ENCODE data around the gene USP14.

The USP14 gene

GRCh38 chr18:213505-213904 lies 55.1 kb downstream of the USP14 start:
- peaks cover 92% of the 10 kb centered on the region for H3K36me3 ChIP-seq (ENCODE audit: control insufficient read depth, low read length)

GRCh38 chr18:213966-214365 lies 55.6 kb downstream of the USP14 start:
- no peaks in the 10 kb centered on the region for H3K9me3 ChIP-seq (ENCODE audit: control insufficient read depth, insufficient read depth, low read length)
- no peak overlapping the region for H3K27ac ChIP-seq (ENCODE audit: low read depth, low read length)
- H3K36me3 ChIP-seq (ENCODE audit: control insufficient read depth, low read length), result peaks cover 97% of the 10 kb centered on the region
- no peaks in the 10 kb centered on the region for H3K79me2 ChIP-seq (ENCODE audit: control insufficient read depth, low read length)
- H3K4me2 ChIP-seq (ENCODE audit: low read length), result no peak overlapping the region
- H3K4me3 ChIP-seq (ENCODE audit: low read length), result no peak overlapping the region
- no peaks in the 10 kb centered on the region for H3K27me3 ChIP-seq (ENCODE audit: control insufficient read depth, low read length)
- H3F3A ChIP-seq (ENCODE audit: control insufficient read depth, insufficient read depth), result peaks cover 5% of the 10 kb centered on the region; the same call in 1 of the 2 replicates
- no peaks in the 10 kb centered on the region for H3K9me2 ChIP-seq (replicated peaks; ENCODE audit: control insufficient read depth, low read length)
- H3K4me1 ChIP-seq (ENCODE audit: control insufficient read depth, low read length), result peaks cover 4% of the 10 kb centered on the region
- TF ChIP-seq EZH2phosphoT487 (IDR thresholded peaks at IDR 0.05; ENCODE audit: borderline replicate concordance, low read length), result no peak
- TF ChIP-seq, protein P1, sequence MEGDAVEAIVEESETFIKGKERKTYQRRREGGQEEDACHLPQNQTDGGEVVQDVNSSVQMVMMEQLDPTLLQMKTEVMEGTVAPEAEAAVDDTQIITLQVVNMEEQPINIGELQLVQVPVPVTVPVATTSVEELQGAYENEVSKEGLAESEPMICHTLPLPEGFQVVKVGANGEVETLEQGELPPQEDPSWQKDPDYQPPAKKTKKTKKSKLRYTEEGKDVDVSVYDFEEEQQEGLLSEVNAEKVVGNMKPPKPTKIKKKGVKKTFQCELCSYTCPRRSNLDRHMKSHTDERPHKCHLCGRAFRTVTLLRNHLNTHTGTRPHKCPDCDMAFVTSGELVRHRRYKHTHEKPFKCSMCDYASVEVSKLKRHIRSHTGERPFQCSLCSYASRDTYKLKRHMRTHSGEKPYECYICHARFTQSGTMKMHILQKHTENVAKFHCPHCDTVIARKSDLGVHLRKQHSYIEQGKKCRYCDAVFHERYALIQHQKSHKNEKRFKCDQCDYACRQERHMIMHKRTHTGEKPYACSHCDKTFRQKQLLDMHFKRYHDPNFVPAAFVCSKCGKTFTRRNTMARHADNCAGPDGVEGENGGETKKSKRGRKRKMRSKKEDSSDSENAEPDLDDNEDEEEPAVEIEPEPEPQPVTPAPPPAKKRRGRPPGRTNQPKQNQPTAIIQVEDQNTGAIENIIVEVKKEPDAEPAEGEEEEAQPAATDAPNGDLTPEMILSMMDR (IDR thresholded peaks at IDR 0.05; ENCODE audit: low read depth, low read length, poor library complexity, severe bottlenecking), result no peak
- H4K20me1 ChIP-seq (ENCODE audit: control insufficient read depth, insufficient read depth, low read depth, low read length), result no peaks in the 10 kb centered on the region

More at GRCh38 chr18:213505-213904, 55.1 kb downstream of the USP14 start:
- Histone ChIP-seq H3K79me2 (ENCODE audit: control insufficient read depth, low read length) (no peaks in the 10 kb centered on the region), H4K20me1 (ENCODE audit: control insufficient read depth, insufficient read depth, low read depth, low read length) (no peaks in the 10 kb centered on the region), H3K9me3 (ENCODE audit: control insufficient read depth, insufficient read depth, low read length) (no peaks in the 10 kb centered on the region), H3K4me1 (ENCODE audit: control insufficient read depth, low read length) (peaks cover 4% of the 10 kb centered on the region), H3K4me3 (ENCODE audit: low read length) (no peak overlapping the region), H3K27ac (ENCODE audit: low read depth, low read length) (no peak overlapping the region), H3F3A (ENCODE audit: control insufficient read depth, insufficient read depth) (peaks cover 5% of the 10 kb centered on the region; the same call in 1 of the 2 replicates), H3K27me3 (ENCODE audit: control insufficient read depth, low read length) (no peaks in the 10 kb centered on the region), H3K4me2 (ENCODE audit: low read length) (no peak overlapping the region), H3K9me2 (replicated peaks; ENCODE audit: control insufficient read depth, low read length) (no peaks in the 10 kb centered on the region)
- TF ChIP-seq, protein P1 (IDR thresholded peaks at IDR 0.05; ENCODE audit: low read depth, low read length, poor library complexity, severe bottlenecking), result no peak
- TF ChIP-seq EZH2phosphoT487 (IDR thresholded peaks at IDR 0.05; ENCODE audit: borderline replicate concordance, low read length), result no peak

DNA sequence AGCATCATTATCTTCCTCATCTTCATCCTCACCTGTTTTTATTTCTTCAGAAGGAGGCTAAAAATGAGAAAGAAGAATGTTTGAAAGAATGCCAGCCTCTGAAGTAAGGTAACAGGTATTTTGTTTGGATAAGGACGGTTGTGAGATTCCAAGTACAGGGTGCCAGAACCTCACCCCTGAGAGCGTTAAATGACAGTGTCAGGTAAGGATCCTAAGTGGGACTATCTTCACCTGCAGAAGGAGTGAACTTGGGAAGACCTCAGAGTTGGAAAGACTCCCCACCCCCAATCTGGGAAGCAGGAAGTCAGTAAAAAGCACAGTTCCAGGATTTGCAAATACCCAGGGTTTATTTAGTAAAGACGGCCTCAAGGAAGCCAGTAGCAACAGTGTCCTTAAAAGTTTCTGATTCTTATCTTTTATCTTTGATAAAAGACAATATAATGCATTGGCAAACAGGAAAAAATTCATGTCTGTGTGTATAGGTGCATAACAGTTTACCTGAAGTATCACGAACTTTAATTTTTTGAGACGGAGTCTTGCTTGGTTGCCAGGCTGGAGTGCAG lies 57.2 kb downstream of the USP14 start:
- H3F3A ChIP-seq (ENCODE audit: control insufficient read depth, insufficient read depth), result peaks cover 10% of the 10 kb centered on the region; the same call in 1 of the 2 replicates
- H3K36me3 ChIP-seq (ENCODE audit: control insufficient read depth, low read length), result peaks cover 91% of the 10 kb centered on the region
- H3K4me1 ChIP-seq (ENCODE audit: control insufficient read depth, low read length), result peaks cover 4% of the 10 kb centered on the region
- H4K20me1 ChIP-seq (ENCODE audit: control insufficient read depth, insufficient read depth, low read depth, low read length), result no peaks in the 10 kb centered on the region
- no peak overlapping the region for H3K4me3 ChIP-seq (ENCODE audit: low read length)
- no peak overlapping the region for H3K4me2 ChIP-seq (ENCODE audit: low read length)
- H3K9me3 ChIP-seq (ENCODE audit: control insufficient read depth, insufficient read depth, low read length), result no peaks in the 10 kb centered on the region
- no peaks in the 10 kb centered on the region for H3K9me2 ChIP-seq (replicated peaks; ENCODE audit: control insufficient read depth, low read length)
- TF ChIP-seq EZH2phosphoT487 (IDR thresholded peaks at IDR 0.05; ENCODE audit: borderline replicate concordance, low read length), result no peak
- TF ChIP-seq, protein P1 (IDR thresholded peaks at IDR 0.05; ENCODE audit: low read depth, low read length, poor library complexity, severe bottlenecking), result no peak
- H3K79me2 ChIP-seq (ENCODE audit: control insufficient read depth, low read length), result no peaks in the 10 kb centered on the region
- H3K27me3 ChIP-seq (ENCODE audit: control insufficient read depth, low read length), result no peaks in the 10 kb centered on the region
- no peak overlapping the region for H3K27ac ChIP-seq (ENCODE audit: low read depth, low read length)

All from DOHH2 (cell line).